GM12878 (cell line): ENCODE data around the gene HIVEP2. TPM values are rescaled to one million over a fixed set of nuclear protein-coding genes. Genes with fewer than 3 reads are reported as not detected.

ENCODE experiments used
- ATAC-seq: fragments of 200-7000 bp; cut with Tn5 transposase; 3 replicates; pipeline ENCODE4 v1.9.1; 2020; ENCODE audit warnings: mild to moderate bottlenecking, moderate library complexity
- BruUV-seq: library from RNA; stranded (reverse); fragments of 400-500 nt; replicated peaks from 2 replicates; lab custom pipeline; 2021; lab: Mats Ljungman, UMichigan
- CTCF ChIA-PET: fragments of 300-600 bp; sonication (Branson Sonifier 250); formaldehyde crosslinking; extraction: SDS; loops from one replicate; lab custom pipeline; 2021; ENCODE audit warnings: inconsistent platforms; lab: Yijun Ruan, JAX
- POLR2A ChIA-PET: fragments of 350-600 bp; formaldehyde crosslinking; extraction: SDS; loops from one replicate; lab custom pipeline; 2021; ENCODE audit warnings: inconsistent platforms; lab: Charles Lee
- RAD21 ChIA-PET: fragments of 300-600 bp; sonication (Branson Sonifier 250); formaldehyde crosslinking; loops from one replicate; lab custom pipeline; 2023; ENCODE audit warnings: antibody characterized with exemption; ENCODE audit not compliant: unreplicated experiment; lab: Charles Lee
- SMC1A ChIA-PET: fragments of 300-600 bp; sonication (Branson Sonifier 250); formaldehyde crosslinking; loops from one replicate; lab custom pipeline; 2023; ENCODE audit not compliant: unreplicated experiment, uncharacterized antibody; lab: Charles Lee
- DNase-seq: peaks from one replicate; pipeline ENCODE4 v3.0.0-alpha.2; 2011; ENCODE audit warnings: low read depth, low spot score
- FAIRE-seq: peaks from 3 replicates; lab custom pipeline; 2011; peaks lifted over from hg19 to GRCh38; lab: Jason Lieb, UNC
- H2AFZ ChIP-seq: 2 replicates; pipeline ENCODE4 v1.6.0; 2011; ENCODE audit warnings: low read depth, low read length, control low read depth; ENCODE audit not compliant: control insufficient read depth
- H3K27ac ChIP-seq: 2 replicates; pipeline ENCODE4 v1.5.1; 2011; ENCODE audit warnings: control low read depth; ENCODE audit not compliant: control insufficient read depth, insufficient read depth
- H3K27me3 ChIP-seq, 2 experiments: replicated peaks in 1 of 2; 2 replicates each; pipeline versions ENCODE4 v1.6.0 to v1.6.1; 2011; ENCODE audit warnings: low read length in 1 of 2; ENCODE audit not compliant: control insufficient read depth in 2 of 2, insufficient read depth in 2 of 2
- H3K36me3 ChIP-seq, 2 experiments: 2 replicates each; pipeline ENCODE4 v1.5.1; 2011; ENCODE audit warnings: low read length in 1 of 2; ENCODE audit not compliant: control insufficient read depth in 2 of 2, insufficient read depth in 2 of 2
- H3K4me1 ChIP-seq: 2 replicates; pipeline ENCODE4 v1.6.1; 2011; ENCODE audit warnings: mild to moderate bottlenecking, low read length, moderate library complexity, mixed read lengths; ENCODE audit not compliant: control insufficient read depth, insufficient read depth
- H3K4me2 ChIP-seq: 2 replicates; pipeline ENCODE4 v1.6.0; 2011; ENCODE audit warnings: control low read depth; ENCODE audit not compliant: control insufficient read depth, insufficient read depth
- H3K4me3 ChIP-seq: fragments of 200-600 bp; sonication (generic); 2 replicates; pipeline ENCODE4 v1.5.1; 2016
- H3K79me2 ChIP-seq: 2 replicates; pipeline ENCODE4 v1.6.0; 2011; ENCODE audit warnings: low read length; ENCODE audit not compliant: control insufficient read depth, insufficient read depth
- H3K9ac ChIP-seq: 2 replicates; pipeline ENCODE4 v1.8.0; 2011; ENCODE audit warnings: low read length, control low read depth, mixed read lengths; ENCODE audit not compliant: control insufficient read depth, insufficient read depth
- H3K9me3 ChIP-seq: replicated peaks from 3 replicates; pipeline ENCODE4 v1.5.1; 2011; ENCODE audit warnings: mild to moderate bottlenecking, low read length; ENCODE audit not compliant: control insufficient read depth, insufficient read depth
- H4K20me1 ChIP-seq: 2 replicates; pipeline ENCODE4 v1.6.0; 2011; ENCODE audit not compliant: control insufficient read depth, insufficient read depth
- BCL11A ChIP-seq: IDR thresholded peaks from 2 replicates; pipeline ENCODE4 v1.6.1; 2011; ENCODE audit warnings: low read depth, low read length
- CHD1 ChIP-seq: IDR thresholded peaks from 2 replicates; pipeline ENCODE4 v1.6.1; 2012; ENCODE audit warnings: low read depth, low read length, improper control_type of control experiment
- CREM ChIP-seq: IDR thresholded peaks from 2 replicates; pipeline ENCODE4 v1.6.1; 2014; ENCODE audit warnings: antibody characterized with exemption, low read depth
- EP300 ChIP-seq, 2 experiments: fragments of 150-350 bp in 1 of 2; IDR thresholded peaks; 2 replicates each; pipeline ENCODE4 v1.6.1; 2011 to 2012; ENCODE audit warnings: low read depth in 2 of 2, low read length in 2 of 2, borderline replicate concordance in 1 of 2, improper control_type of control experiment in 1 of 2, inconsistent platforms in 1 of 2; ENCODE audit not compliant: control insufficient read depth in 1 of 2
- ETV6 ChIP-seq, 2 experiments: fragments of 450-650 bp in 1 of 2; IDR thresholded peaks in 1 of 2; conservative IDR thresholded peaks in 1 of 2; 2 replicates each; pipeline ENCODE4 v1.6.1; 2014; ENCODE audit warnings: antibody characterized with exemption in 1 of 2, borderline replicate concordance in 1 of 2, low read depth in 1 of 2, mild to moderate bottlenecking in 1 of 2, moderate library complexity in 1 of 2
- FOXK2 ChIP-seq: fragments of 450-650 bp; IDR thresholded peaks from 2 replicates; pipeline ENCODE4 v1.6.1; 2017; ENCODE audit warnings: mild to moderate bottlenecking, moderate library complexity
- HDGF ChIP-seq: fragments of 450-650 bp; IDR thresholded peaks from 2 replicates; pipeline ENCODE4 v1.6.1; 2016; ENCODE audit warnings: antibody characterized with exemption
- IRF5 ChIP-seq: fragments of 450-650 bp; IDR thresholded peaks from 2 replicates; pipeline ENCODE4 v1.6.1; 2017; ENCODE audit warnings: borderline replicate concordance
- MXI1 ChIP-seq: fragments of 150-350 bp; IDR thresholded peaks from 2 replicates; pipeline ENCODE4 v1.6.1; 2011; ENCODE audit warnings: low read depth, mild to moderate bottlenecking, inconsistent platforms, low read length, improper control_type of control experiment
- POLR2AphosphoS2 ChIP-seq: IDR thresholded peaks from 2 replicates; pipeline ENCODE4 v1.6.1; 2011; ENCODE audit warnings: low read depth, mild to moderate bottlenecking, low read length, improper control_type of control experiment, moderate library complexity
- RAD21 ChIP-seq: IDR thresholded peaks from 2 replicates; pipeline ENCODE4 v1.6.1; 2011; ENCODE audit warnings: mild to moderate bottlenecking, low read depth, low read length, moderate library complexity; ENCODE audit not compliant: insufficient read depth
- RELA ChIP-seq: fragments of 450-650 bp; IDR thresholded peaks from 2 replicates; pipeline ENCODE4 v1.8.0; 2014; ENCODE audit warnings: borderline replicate concordance; ENCODE audit not compliant: partially characterized antibody
- SMC3 ChIP-seq: IDR thresholded peaks from 2 replicates; pipeline ENCODE4 v1.6.1; 2011; ENCODE audit warnings: low read length, improper control_type of control experiment, borderline replicate concordance
- SPI1 ChIP-seq: IDR thresholded peaks from 2 replicates; pipeline ENCODE4 v1.6.1; 2011; ENCODE audit warnings: low read depth, mild to moderate bottlenecking, low read length, moderate library complexity, borderline replicate concordance; ENCODE audit not compliant: insufficient read depth
- WGBS: methylation state at CpG from one replicate; pipeline ENCODE4 v1.1.6; 2016; ENCODE audit warnings: low lambda C conversion rate; ENCODE audit not compliant: insufficient replicate concordance, insufficient coverage; ENCODE audit errors: missing lambda C conversion rate; 5-methylcytosine and 5-hydroxymethylcytosine counted together
- in situ Hi-C: fragments of 300-500 bp; cut with MboI; formaldehyde crosslinking; loops from 9 replicates; pipeline ENCODE4 v1.14.3; 2018; ENCODE audit warnings: mixed read lengths
- intact Hi-C: fragments of 100-400 bp; cut with micrococcal nuclease; formaldehyde crosslinking; loops from one replicate; pipeline ENCODE4 v1.14.2; 2022; ENCODE audit not compliant: unreplicated experiment
- polyA plus RNA-seq, 11 experiments: library from polyadenylated mRNA; depleted of rRNA in 4 of 11; unstranded in 6 of 11; stranded (reverse) in 5 of 11; fragments of >200 nt; fragmentation: Nextera tagmentation in 4 of 11; fragmentation: Illumina TruSeq in 1 of 11; extraction: Ambion mirVana in 4 of 11; extraction: Trizol in 1 of 11; gene quantifications; 1 replicate in 1 of 11; 2 replicates in 10 of 11; pipeline versions ENCODE4 v1.2.1 to v1.2.3, GENCODE V29; 2011 to 2016; ENCODE audit warnings: inconsistent platforms in 2 of 11, missing spikeins in 2 of 11, low read depth in 1 of 11
- total RNA-seq, 4 experiments: library from RNA; depleted of rRNA in 3 of 4; stranded (reverse); fragments of >200 nt in 3 of 4; fragmentation: Illumina TruSeq in 1 of 4; extraction: Trizol in 1 of 4; gene quantifications; 2 replicates each; pipeline versions ENCODE4 v1.2.1 to v1.2.3, GENCODE V29; 2013 to 2021
- TF ChIP-seq, protein P1 (sequence below): IDR thresholded peaks from 2 replicates; pipeline ENCODE4 v1.6.1; 2012; ENCODE audit warnings: low read depth, low read length, improper control_type of control experiment
- TF ChIP-seq, protein P2 (sequence below): fragments of 450-650 bp; IDR thresholded peaks from 2 replicates; pipeline ENCODE4 v1.6.1; 2014; ENCODE audit warnings: mild to moderate bottlenecking
- TF ChIP-seq, protein P3 (sequence below): fragments of 450-650 bp; IDR thresholded peaks from 2 replicates; pipeline ENCODE4 v1.6.1; 2017; ENCODE audit warnings: mild to moderate bottlenecking, moderate library complexity

The HIVEP2 gene
- total and polyA plus RNA-seq, 10 of the 15 experiments (the other 5 are each of a cell fraction or from before 2014, with no cell fraction given): 1.2 to 15.7 (median 10.2) TPM

GRCh38 chr6:142827991-142828390 is 117.0 kb downstream of the HIVEP2 start:
- H3K4me3 ChIP-seq: no peak overlapping the region
- H3K9ac ChIP-seq: no peak overlapping the region
- ChIA-PET SMC1A (interaction anchor here (0.6 to 16.8 kb wide), 15 partner anchors 8 to 439 kb away, joined by 3 to 449 read pairs (median 5); no protein-coding TSS in a partner anchor), POLR2A (interaction anchor here (1.0 to 7.3 kb wide), 4 partner anchors 8 to 39 kb away, joined by 3 to 53 read pairs (median 4); no protein-coding TSS in a partner anchor), RAD21 (interaction anchor here (0.9 to 15.5 kb wide), 7 partner anchors 9 to 136 kb away, joined by 3 to 374 read pairs (median 5); no protein-coding TSS in a partner anchor), CTCF (interaction anchor here (1.3 to 10.6 kb wide), 3 partner anchors 6 to 136 kb away, joined by 3 to 108 read pairs (median 22); no protein-coding TSS in a partner anchor)
- peaks cover 4% of the 10 kb centered on the region for H3K9me3 ChIP-seq
- FAIRE-seq: no peak
- no peak for ATAC-seq
- no peak overlapping the region for H3K27ac ChIP-seq
- in situ Hi-C loops (no loop called here), intact Hi-C loops (no loop called here)
- no peaks in the 10 kb centered on the region for H4K20me1 ChIP-seq
- H3K36me3 ChIP-seq: peaks cover 0 to 7% of the 10 kb centered on the region in 2 experiments; a peak in 2 of 4 replicates
- H3K4me1 ChIP-seq: peaks cover 4% of the 10 kb centered on the region
- H3K27me3 ChIP-seq: no peaks in the 10 kb centered on the region
- no peak for DNase-seq
- 87% methylated on average over 4 of the region's 4 CpGs for WGBS
- peaks cover 9% of the 10 kb centered on the region for H3K79me2 ChIP-seq
- H2AFZ ChIP-seq: no peak overlapping the region
- H3K4me2 ChIP-seq: no peak overlapping the region
- no TSS peak for BruUV-seq
- TF ChIP-seq ETV6 (conservative IDR thresholded peaks at IDR 0.05 in 1 of 2, IDR thresholded peaks at IDR 0.05 in 1 of 2; ENCODE audit: borderline replicate concordance in 1 of 2, low read depth in 1 of 2) (no peak), SPI1 (no peak), MXI1 (no peak), CREM (no peak), SMC3 (no peak), POLR2AphosphoS2 (no peak), FOXK2 (no peak), BCL11A (no peak), RELA (no peak), EP300 (IDR thresholded peaks at IDR 0.05; ENCODE audit: borderline replicate concordance in 1 of 2, control insufficient read depth in 1 of 2, low read depth in 2 of 2, low read length in 2 of 2) (no peak), IRF5 (no peak), RAD21 (no peak), CHD1 (no peak), HDGF (no peak)
- TF ChIP-seq, protein P1, sequence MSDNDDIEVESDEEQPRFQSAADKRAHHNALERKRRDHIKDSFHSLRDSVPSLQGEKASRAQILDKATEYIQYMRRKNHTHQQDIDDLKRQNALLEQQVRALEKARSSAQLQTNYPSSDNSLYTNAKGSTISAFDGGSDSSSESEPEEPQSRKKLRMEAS: no peak
- TF ChIP-seq, protein P2, sequence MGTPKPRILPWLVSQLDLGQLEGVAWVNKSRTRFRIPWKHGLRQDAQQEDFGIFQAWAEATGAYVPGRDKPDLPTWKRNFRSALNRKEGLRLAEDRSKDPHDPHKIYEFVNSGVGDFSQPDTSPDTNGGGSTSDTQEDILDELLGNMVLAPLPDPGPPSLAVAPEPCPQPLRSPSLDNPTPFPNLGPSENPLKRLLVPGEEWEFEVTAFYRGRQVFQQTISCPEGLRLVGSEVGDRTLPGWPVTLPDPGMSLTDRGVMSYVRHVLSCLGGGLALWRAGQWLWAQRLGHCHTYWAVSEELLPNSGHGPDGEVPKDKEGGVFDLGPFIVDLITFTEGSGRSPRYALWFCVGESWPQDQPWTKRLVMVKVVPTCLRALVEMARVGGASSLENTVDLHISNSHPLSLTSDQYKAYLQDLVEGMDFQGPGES: no peak
- TF ChIP-seq, protein P3, sequence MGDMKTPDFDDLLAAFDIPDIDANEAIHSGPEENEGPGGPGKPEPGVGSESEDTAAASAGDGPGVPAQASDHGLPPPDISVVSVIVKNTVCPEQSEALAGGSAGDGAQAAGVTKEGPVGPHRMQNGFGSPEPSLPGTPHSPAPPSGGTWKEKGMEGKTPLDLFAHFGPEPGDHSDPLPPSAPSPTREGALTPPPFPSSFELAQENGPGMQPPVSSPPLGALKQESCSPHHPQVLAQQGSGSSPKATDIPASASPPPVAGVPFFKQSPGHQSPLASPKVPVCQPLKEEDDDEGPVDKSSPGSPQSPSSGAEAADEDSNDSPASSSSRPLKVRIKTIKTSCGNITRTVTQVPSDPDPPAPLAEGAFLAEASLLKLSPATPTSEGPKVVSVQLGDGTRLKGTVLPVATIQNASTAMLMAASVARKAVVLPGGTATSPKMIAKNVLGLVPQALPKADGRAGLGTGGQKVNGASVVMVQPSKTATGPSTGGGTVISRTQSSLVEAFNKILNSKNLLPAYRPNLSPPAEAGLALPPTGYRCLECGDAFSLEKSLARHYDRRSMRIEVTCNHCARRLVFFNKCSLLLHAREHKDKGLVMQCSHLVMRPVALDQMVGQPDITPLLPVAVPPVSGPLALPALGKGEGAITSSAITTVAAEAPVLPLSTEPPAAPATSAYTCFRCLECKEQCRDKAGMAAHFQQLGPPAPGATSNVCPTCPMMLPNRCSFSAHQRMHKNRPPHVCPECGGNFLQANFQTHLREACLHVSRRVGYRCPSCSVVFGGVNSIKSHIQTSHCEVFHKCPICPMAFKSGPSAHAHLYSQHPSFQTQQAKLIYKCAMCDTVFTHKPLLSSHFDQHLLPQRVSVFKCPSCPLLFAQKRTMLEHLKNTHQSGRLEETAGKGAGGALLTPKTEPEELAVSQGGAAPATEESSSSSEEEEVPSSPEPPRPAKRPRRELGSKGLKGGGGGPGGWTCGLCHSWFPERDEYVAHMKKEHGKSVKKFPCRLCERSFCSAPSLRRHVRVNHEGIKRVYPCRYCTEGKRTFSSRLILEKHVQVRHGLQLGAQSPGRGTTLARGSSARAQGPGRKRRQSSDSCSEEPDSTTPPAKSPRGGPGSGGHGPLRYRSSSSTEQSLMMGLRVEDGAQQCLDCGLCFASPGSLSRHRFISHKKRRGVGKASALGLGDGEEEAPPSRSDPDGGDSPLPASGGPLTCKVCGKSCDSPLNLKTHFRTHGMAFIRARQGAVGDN: no peak
